ENCODE measurements around the gene S100A8.
"Not testable (repeated sequence)": the region's sequence is repeated elsewhere in the genome, so short reads cannot be mapped to it uniquely, and the experiment has no call there.

The S100A8 gene

GRCh38 chr1:153360592-153361479 is 30.0 kb downstream of the S100A8 start:
- DNase-seq (ENCODE audit: low read depth): no peak

GRCh38 chr1:153360190-153360589 is 30.7 kb downstream of the S100A8 start:
- no peak for DNase-seq (ENCODE audit: low read depth)

- no peak for DNase-seq (ENCODE audit: low read depth)
Observed at GRCh38 chr1:153359241-153359640, 31.6 kb downstream of the S100A8 start.

- no peak for DNase-seq (ENCODE audit: low read depth)
Observed at GRCh38 chr1:153358691-153358975, 32.2 kb downstream of the S100A8 start.

GRCh38 chr1:153357853-153358690 is 32.8 kb downstream of the S100A8 start, which contains the start of gene S100A9:
Gene S100A9 (plus strand): TSS chr1:153357854. CDS start chr1:153358284, 430 bp downstream.
- no peak for DNase-seq (ENCODE audit: low read depth)

GRCh38 chr1:153357076-153357852 is 33.6 kb downstream of the S100A8 start:
- DNase-seq (ENCODE audit: low read depth): no peak

- DNase-seq (ENCODE audit: low read depth): no peak
Observed at GRCh38 chr1:153356392-153357075, 34.3 kb downstream of the S100A8 start.

GRCh38 chr1:153355445-153356071 is 35.3 kb downstream of the S100A8 start:
- no peak for DNase-seq (ENCODE audit: low read depth)

- DNase-seq (ENCODE audit: low read depth): no peak
Observed at GRCh38 chr1:153354515-153355193, 36.2 kb downstream of the S100A8 start.

- DNase-seq (ENCODE audit: low read depth): no peak
Observed at GRCh38 chr1:153353226-153353947, 37.5 kb downstream of the S100A8 start.

- peak; percentile 20 for DNase-seq (ENCODE audit: low read depth)
Observed at GRCh38 chr1:153352523-153352922, 38.4 kb downstream of the S100A8 start.

GRCh38 chr1:153350321-153350957 is 40.4 kb downstream of the S100A8 start:
- DNase-seq (ENCODE audit: low read depth): no peak

GRCh38 chr1:153349363-153350320 is 41.2 kb downstream of the S100A8 start:
- no peak for DNase-seq (ENCODE audit: low read depth)

- DNase-seq (ENCODE audit: low read depth): no peak
Observed at GRCh38 chr1:153348511-153349362, 42.1 kb downstream of the S100A8 start, which contains the start of gene PGLYRP4. Gene PGLYRP4 (minus strand): TSS chr1:153348841. CDS start chr1:153347932, 909 bp downstream.

- DNase-seq (ENCODE audit: low read depth): no peak
Observed at GRCh38 chr1:153347856-153348255, 43.0 kb downstream of the S100A8 start.

GRCh38 chr1:153347049-153347448 is 43.8 kb downstream of the S100A8 start:
- DNase-seq (ENCODE audit: low read depth): not testable (repeated sequence)

- DNase-seq (ENCODE audit: low read depth): no peak
Observed at GRCh38 chr1:153346077-153346723, 44.7 kb downstream of the S100A8 start.
